Measurements from ENCODE around the gene HPS4. TPM values are rescaled to one million over a fixed set of nuclear protein-coding genes. Genes with fewer than 3 reads are reported as not detected.

HPS4 gene
- total RNA-seq, 1 experiment from 2014 or later = 35.4 TPM

GRCh38 chr22:26481694-26482093, 1.9 kb downstream of the HPS4 start:
- POLR2A ChIA-PET = no interaction called here
- H3K79me2 ChIP-seq (ENCODE audit: insufficient read depth, low read length) = peaks cover 63% of the 10 kb centered on the region
- peaks cover 9 to 17% of the 10 kb centered on the region in 2 experiments; a peak in 3 of 4 replicates for H3K36me3 ChIP-seq (ENCODE audit: control insufficient read depth in 1 of 2, insufficient read depth in 2 of 2, low read length in 2 of 2)
- no peak overlapping the region for H3K9ac ChIP-seq (ENCODE audit: low read length)
- H2AFZ ChIP-seq (ENCODE audit: low read depth, low read length, poor library complexity, severe bottlenecking) = no peak overlapping the region
- CTCF ChIA-PET = no interaction called here
- H3K27ac ChIP-seq (ENCODE audit: low read depth, low read length) = no peak overlapping the region
- H3K9me2 ChIP-seq (ENCODE audit: insufficient read depth) = no peaks in the 10 kb centered on the region
- H3K4me3 ChIP-seq (replicated peaks in 1 of 2; ENCODE audit: low read depth in 1 of 2, low read length in 2 of 2) = no peak overlapping the region
- no peak for DNase-seq (ENCODE audit: low read depth, low spot score)
- peaks cover 10 to 15% of the 10 kb centered on the region in 2 experiments for H3K4me1 ChIP-seq (ENCODE audit: control insufficient read depth in 1 of 2, insufficient read depth in 2 of 2, low read length in 2 of 2)
- H3K9me3 ChIP-seq (ENCODE audit: control insufficient read depth in 1 of 2, insufficient read depth in 1 of 2, low read depth in 1 of 2, low read length in 2 of 2) = no peaks in the 10 kb centered on the region
- no peak overlapping the region for H3K4me2 ChIP-seq (ENCODE audit: low read length)
- intact Hi-C loops (cut with micrococcal nuclease) = no loop called here
- H4K20me1 ChIP-seq (ENCODE audit: insufficient read depth) = no peaks in the 10 kb centered on the region
- no peak for ATAC-seq
- RAD21 ChIA-PET (ENCODE audit: low non-redundant PET in 1 of 2, low total read pairs in 2 of 2, uncharacterized antibody in 2 of 2, unreplicated experiment in 2 of 2) = no interaction called here
- no TSS peak for BruUV-seq (replicated peaks)
- H3K27me3 ChIP-seq (ENCODE audit: insufficient read depth, low read length) = no peaks in the 10 kb centered on the region
- TF ChIP-seq CTCF (IDR thresholded peaks at IDR 0.05 in 2 of 3, conservative IDR thresholded peaks at IDR 0.05 in 1 of 3; ENCODE audit: borderline replicate concordance in 1 of 3, insufficient read depth in 1 of 3, low read depth in 2 of 3, low read length in 2 of 3) = no peak
- TF ChIP-seq POLR2A (IDR thresholded peaks at IDR 0.05; ENCODE audit: borderline replicate concordance, extremely low read depth, insufficient read depth, insufficient read length) = no peak
- TF ChIP-seq REST (IDR thresholded peaks at IDR 0.05; ENCODE audit: low read depth) = no peak
- no peak for TF ChIP-seq ATF3 (IDR thresholded peaks at IDR 0.05)
- no peak for TF ChIP-seq EZH2 (IDR thresholded peaks at IDR 0.05)
- no peak for TF ChIP-seq CBX3 (IDR thresholded peaks at IDR 0.05; ENCODE audit: low read depth)
- TF ChIP-seq YY1 (IDR thresholded peaks at IDR 0.05; ENCODE audit: extremely low read depth, insufficient replicate concordance, low read depth, low read length) = no peak
